ENCODE results near the gene UNC13B. TPM values are rescaled to one million over a fixed set of nuclear protein-coding genes. Genes with fewer than 3 reads are reported as not detected.
"Not testable (repeated sequence)": the region's sequence is repeated elsewhere in the genome, so short reads cannot be mapped to it uniquely, and the experiment has no call there.

UNC13B gene
- total RNA-seq, 2 donors from 2014 or later, result 27.3 to 29.1 TPM

GRCh38 chr9:35396560-35397215, 234.9 kb downstream of the UNC13B start:
- intact Hi-C loops (cut with DNase I), result no loop called here
- no peak for DNase-seq (ENCODE audit: low spot score)

- intact Hi-C loops (cut with DNase I), result no loop called here
- no peak for DNase-seq (ENCODE audit: low spot score)
Observed at GRCh38 chr9:35397216-35397698, 235.4 kb downstream of the UNC13B start.

- DNase-seq (ENCODE audit: low spot score), result no peak
- intact Hi-C loops (cut with DNase I), result no loop called here
Observed at GRCh38 chr9:35397923-35398322, 236.1 kb downstream of the UNC13B start.

- DNase-seq (ENCODE audit: low spot score), result no peak
- intact Hi-C loops (cut with DNase I), result no loop called here
Observed at GRCh38 chr9:35398651-35399335, 237.0 kb downstream of the UNC13B start.

- intact Hi-C loops (cut with DNase I), result no loop called here
- DNase-seq (ENCODE audit: low spot score), result no peak
Observed at GRCh38 chr9:35404865-35405264, 243.1 kb downstream of the UNC13B start.

- no peak for DNase-seq (ENCODE audit: low spot score)
- intact Hi-C loops (cut with DNase I), result no loop called here
Observed at GRCh38 chr9:35406183-35406959, 244.6 kb downstream of the UNC13B start.

GRCh38 chr9:35407846-35408245, 246.0 kb downstream of the UNC13B start:
- no peak for DNase-seq (ENCODE audit: low spot score)
- intact Hi-C loops (cut with DNase I), result no loop called here

- DNase-seq (ENCODE audit: low spot score); intact Hi-C loops (cut with DNase I): not testable (repeated sequence)
Observed at GRCh38 chr9:35409434-35409833, 247.6 kb downstream of the UNC13B start.

- intact Hi-C loops (cut with DNase I), result no loop called here
- no peak for DNase-seq (ENCODE audit: low spot score)
Observed at GRCh38 chr9:35414889-35415288, 253.1 kb downstream of the UNC13B start.

GRCh38 chr9:35415402-35416097, 253.7 kb downstream of the UNC13B start:
- DNase-seq (ENCODE audit: low spot score), result no peak
- intact Hi-C loops (cut with DNase I), result no loop called here

- no peak for DNase-seq (ENCODE audit: low spot score)
- intact Hi-C loops (cut with DNase I), result no loop called here
Observed at GRCh38 chr9:35416098-35416427, 254.3 kb downstream of the UNC13B start.

GRCh38 chr9:35422346-35422745, 260.5 kb downstream of the UNC13B start:
- intact Hi-C loops (cut with DNase I), result no loop called here

GRCh38 chr9:35422753-35423152, 260.9 kb downstream of the UNC13B start:
- DNase-seq (ENCODE audit: low spot score), result no peak
- intact Hi-C loops (cut with DNase I), result no loop called here

More at GRCh38 chr9:35422346-35422745, 260.5 kb downstream of the UNC13B start:
- no peak for DNase-seq (ENCODE audit: low spot score)

GRCh38 chr9:35423499-35423898, 261.7 kb downstream of the UNC13B start:
- DNase-seq (ENCODE audit: low spot score), result no peak
- intact Hi-C loops (cut with DNase I), result no loop called here

- DNase-seq (ENCODE audit: low spot score), result no peak
Observed at GRCh38 chr9:35424356-35425352, 262.8 kb downstream of the UNC13B start.

GRCh38 chr9:35426627-35427026, 264.8 kb downstream of the UNC13B start:
- no peak for DNase-seq (ENCODE audit: low spot score)
- intact Hi-C loops (cut with DNase I), result no loop called here

More at GRCh38 chr9:35424356-35425352, 262.8 kb downstream of the UNC13B start:
- intact Hi-C loops (cut with DNase I), result no loop called here

- DNase-seq (ENCODE audit: low spot score), result no peak
- intact Hi-C loops (cut with DNase I), result no loop called here
Observed at GRCh38 chr9:35431467-35431866, 269.7 kb downstream of the UNC13B start.

GRCh38 chr9:35432076-35432475, 270.3 kb downstream of the UNC13B start:
- DNase-seq (ENCODE audit: low spot score), result no peak
- intact Hi-C loops (cut with DNase I), result no loop called here

Measured in posterior vena cava (tissue), 2 donors.